Esophagus muscularis mucosa (tissue), 4 donors: ENCODE data around the gene HYAL1. TPM values are rescaled to one million over a fixed set of nuclear protein-coding genes. Genes with fewer than 3 reads are reported as not detected.
A peak's percentile ranks its signal among the peaks of the same experiment; 100 is the strongest.

Source experiments
- DNase-seq: peaks from one replicate; pipeline ENCODE4 v3.0.0-alpha.2; 2017; ENCODE audit errors: extremely low spot score
- H3K27ac ChIP-seq, 4 donors: fragments of 200-600 bp; sonication (generic); replicated peaks in 1 of 4; 1 replicate in 3 of 4; 2 replicates in 1 of 4; pipeline ENCODE4 v1.5.1; 2016 to 2019; ENCODE audit warnings: mild to moderate bottlenecking in 1 of 4
- H3K27me3 ChIP-seq, 4 donors: fragments of 200-600 bp; sonication (generic); one replicate each; pipeline versions ENCODE4 v1.5.1 to v1.6.0; 2016 to 2019
- H3K36me3 ChIP-seq, 4 donors: fragments of 200-600 bp; sonication (generic); one replicate each; pipeline ENCODE4 v1.5.1; 2016 to 2019
- H3K4me1 ChIP-seq, 4 donors: fragments of 200-600 bp; sonication (generic); one replicate each; pipeline ENCODE4 v1.5.1; 2016 to 2019
- H3K4me3 ChIP-seq, 4 donors: fragments of 200-600 bp; sonication (generic); 1 replicate in 2 of 4; 2 replicates in 2 of 4; pipeline ENCODE4 v1.5.1; 2016 to 2019; ENCODE audit warnings: mild to moderate bottlenecking in 4 of 4, moderate library complexity in 1 of 4
- H3K9me3 ChIP-seq, 4 donors: fragments of 200-600 bp; sonication (generic); 1 replicate in 3 of 4; 2 replicates in 1 of 4; pipeline ENCODE4 v1.5.1; 2016 to 2019
- EP300 ChIP-seq: sonication (generic); formaldehyde crosslinking; IDR thresholded peaks from one replicate; pipeline ENCODE4 v1.6.1; 2017; ENCODE audit warnings: antibody characterized with exemption
- POLR2A ChIP-seq: fragments of 450-650 bp; IDR thresholded peaks from one replicate; pipeline ENCODE4 v1.6.1; 2017; ENCODE audit warnings: antibody characterized with exemption, moderate library complexity, mild to moderate bottlenecking, low read depth
- POLR2AphosphoS5 ChIP-seq, 2 donors: sonication (generic); formaldehyde crosslinking; IDR thresholded peaks; one replicate each; pipeline ENCODE4 v1.6.1; 2017; ENCODE audit warnings: antibody characterized with exemption in 2 of 2
- WGBS: methylation state at CpG from one replicate; pipeline ENCODE4 v1.1.5; 2018; 5-methylcytosine and 5-hydroxymethylcytosine counted together
- intact Hi-C: fragments of 100-400 bp; cut with DNase I; formaldehyde crosslinking; loops from one replicate; pipeline ENCODE4 v1.15.1; 2023
- total RNA-seq, 4 donors: library from RNA; depleted of rRNA; stranded (reverse); fragments of >200 nt; gene quantifications; one replicate each; pipeline versions ENCODE4 v1.1.0 to v1.2.1, GENCODE V29; 2016
- TF ChIP-seq, protein P1 (sequence below), 3 experiments: fragments of 200-600 bp in 2 of 3; fragments of 450-650 bp in 1 of 3; sonication (generic) in 2 of 3; IDR thresholded peaks; one replicate each; pipeline ENCODE4 v1.5.1; 2017 to 2019; ENCODE audit warnings: antibody characterized with exemption in 3 of 3, mild to moderate bottlenecking in 2 of 3, moderate library complexity in 1 of 3

The HYAL1 gene
- total RNA-seq, 4 donors from 2014 or later: 8.3 to 15.6 (median 9.0) TPM

DNA sequence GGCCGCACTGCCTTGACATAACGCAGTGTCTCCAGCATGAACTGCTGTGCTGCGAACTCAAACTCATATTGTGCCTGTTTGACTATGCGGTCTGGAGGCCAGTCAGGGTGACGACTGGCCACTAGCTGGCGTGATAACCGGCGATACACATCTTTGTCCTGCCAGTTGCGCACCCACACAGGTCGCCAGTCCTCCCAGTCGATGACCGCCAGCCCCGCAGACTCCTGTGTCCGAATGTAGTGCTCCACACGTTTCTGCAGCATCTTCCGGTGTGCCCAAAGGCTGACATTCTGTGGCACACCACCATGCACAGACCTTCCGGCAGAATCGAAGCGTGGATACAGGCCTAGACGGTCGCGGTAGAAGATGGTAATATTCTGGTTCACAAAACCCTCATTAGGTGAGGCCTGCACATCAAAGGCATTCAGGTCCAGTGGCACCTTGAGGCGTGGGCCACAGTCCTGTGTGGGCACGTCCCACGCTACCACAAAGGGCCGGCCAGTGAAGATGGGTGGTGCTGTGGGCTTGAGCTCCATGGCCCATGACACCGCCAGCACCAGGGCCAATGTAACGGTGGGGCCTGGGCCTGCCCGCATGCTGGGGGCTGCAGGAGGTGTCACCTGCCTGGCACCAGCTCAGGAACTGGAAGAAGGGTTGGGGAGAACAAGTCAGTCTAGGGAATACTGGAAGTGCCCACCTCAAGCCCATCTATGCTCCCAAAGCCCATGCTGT, 16.7 kb upstream of the HYAL1 start:
- intact Hi-C loops: no loop called here
- Histone ChIP-seq H3K27me3 (no peaks in the 10 kb centered on the region), H3K36me3 (peaks cover 0 to 61% (median 49%) of the 10 kb centered on the region in 4 donors), H3K4me3 (peak overlapping the region; percentile 72 to 88 (median 84)), H3K4me1 (peaks cover 56 to 81% (median 76%) of the 10 kb centered on the region in 4 donors), H3K9me3 (no peaks in the 10 kb centered on the region), H3K27ac (peak overlapping the region; percentile 93 to 95 (median 93))
- TF ChIP-seq POLR2A (no peak), EP300 (no peak), POLR2AphosphoS5 (IDR thresholded peaks at IDR 0.05) (no peak)
- TF ChIP-seq, protein P1, sequence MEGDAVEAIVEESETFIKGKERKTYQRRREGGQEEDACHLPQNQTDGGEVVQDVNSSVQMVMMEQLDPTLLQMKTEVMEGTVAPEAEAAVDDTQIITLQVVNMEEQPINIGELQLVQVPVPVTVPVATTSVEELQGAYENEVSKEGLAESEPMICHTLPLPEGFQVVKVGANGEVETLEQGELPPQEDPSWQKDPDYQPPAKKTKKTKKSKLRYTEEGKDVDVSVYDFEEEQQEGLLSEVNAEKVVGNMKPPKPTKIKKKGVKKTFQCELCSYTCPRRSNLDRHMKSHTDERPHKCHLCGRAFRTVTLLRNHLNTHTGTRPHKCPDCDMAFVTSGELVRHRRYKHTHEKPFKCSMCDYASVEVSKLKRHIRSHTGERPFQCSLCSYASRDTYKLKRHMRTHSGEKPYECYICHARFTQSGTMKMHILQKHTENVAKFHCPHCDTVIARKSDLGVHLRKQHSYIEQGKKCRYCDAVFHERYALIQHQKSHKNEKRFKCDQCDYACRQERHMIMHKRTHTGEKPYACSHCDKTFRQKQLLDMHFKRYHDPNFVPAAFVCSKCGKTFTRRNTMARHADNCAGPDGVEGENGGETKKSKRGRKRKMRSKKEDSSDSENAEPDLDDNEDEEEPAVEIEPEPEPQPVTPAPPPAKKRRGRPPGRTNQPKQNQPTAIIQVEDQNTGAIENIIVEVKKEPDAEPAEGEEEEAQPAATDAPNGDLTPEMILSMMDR (IDR thresholded peaks at IDR 0.05): no peak
- DNase-seq: no peak
- 79% methylated on average over 12 of the region's 29 CpGs for WGBS

DNA sequence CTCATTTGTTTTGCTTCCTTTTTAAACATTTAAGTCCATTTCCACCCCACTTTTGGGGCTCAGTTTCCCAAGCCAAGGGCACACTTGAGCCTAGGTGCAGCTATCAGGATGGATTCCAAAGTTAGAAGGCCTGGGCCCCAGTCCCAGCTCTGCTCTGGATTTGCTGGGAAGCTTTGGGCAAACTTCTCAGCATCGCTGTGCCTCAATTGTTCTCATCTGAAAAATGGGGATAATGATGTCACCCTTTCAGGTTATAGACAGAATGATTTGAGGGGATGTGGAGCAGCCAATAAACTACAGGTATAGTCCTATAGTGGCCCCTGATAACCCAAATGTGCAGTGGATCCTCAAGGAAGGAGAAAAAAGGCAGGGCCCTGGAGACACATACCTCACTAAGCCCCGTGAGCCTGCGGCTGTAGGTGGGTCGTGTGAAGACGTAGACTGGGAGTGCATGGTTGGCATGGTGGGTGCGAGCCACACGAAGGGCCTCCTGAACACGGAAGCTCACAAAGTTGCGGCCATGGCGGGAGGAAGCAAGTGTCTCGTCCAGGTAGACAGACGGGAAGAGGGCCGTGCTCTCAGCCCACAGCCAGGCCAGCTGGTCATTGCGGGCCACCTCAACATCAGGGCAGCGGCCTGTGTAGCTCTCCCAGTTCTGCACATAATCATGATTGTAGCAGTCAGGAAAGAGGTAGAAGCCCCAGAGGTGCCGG, 16.0 kb upstream of the HYAL1 start:
- peak overlapping the region; percentile 72 to 88 (median 84) for H3K4me3 ChIP-seq
- intact Hi-C loops: no loop called here
- H3K9me3 ChIP-seq: no peaks in the 10 kb centered on the region
- H3K36me3 ChIP-seq: peaks cover 0 to 64% (median 50%) of the 10 kb centered on the region in 4 donors
- H3K27ac ChIP-seq: peak overlapping the region in 3 of 4 donors; percentile 16 to 48 (median 22)
- no peak for DNase-seq
- H3K27me3 ChIP-seq: no peaks in the 10 kb centered on the region
- peaks cover 49 to 82% (median 70%) of the 10 kb centered on the region in 4 donors for H3K4me1 ChIP-seq
- TF ChIP-seq EP300 (no peak), POLR2A (no peak), POLR2AphosphoS5 (IDR thresholded peaks at IDR 0.05) (no peak)
- TF ChIP-seq, protein P1 (IDR thresholded peaks at IDR 0.05): no peak
- 87% methylated on average over 14 of the region's 16 CpGs for WGBS

DNA sequence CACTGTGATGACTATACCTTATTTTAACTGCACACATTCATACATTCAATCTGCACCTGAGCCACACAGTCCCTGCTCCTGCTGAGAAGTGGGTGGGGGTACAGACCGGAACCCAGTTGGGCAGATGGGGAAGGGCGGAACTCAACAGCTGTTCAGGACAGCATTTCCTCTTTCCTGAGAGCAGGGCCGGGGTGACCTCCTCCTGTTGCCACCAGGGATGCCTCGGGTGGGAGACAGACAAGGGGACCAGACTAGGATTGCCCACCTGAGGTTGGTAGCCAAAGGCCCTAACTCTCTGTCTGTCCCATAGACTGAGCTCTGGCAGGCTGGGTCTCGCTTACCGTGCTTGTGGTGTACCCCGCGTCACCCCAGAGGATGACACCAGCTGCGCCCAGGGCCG, 15.2 kb upstream of the HYAL1 start:
- TF ChIP-seq POLR2AphosphoS5 (IDR thresholded peaks at IDR 0.05) (no peak), POLR2A (no peak), EP300 (no peak)
- TF ChIP-seq, protein P1 (IDR thresholded peaks at IDR 0.05): no peak
- Histone ChIP-seq H3K4me3 (peak overlapping the region; percentile 72 to 88 (median 84)), H3K9me3 (no peaks in the 10 kb centered on the region), H3K27ac (peak overlapping the region in 3 of 4 donors; percentile 16 to 48 (median 22)), H3K4me1 (peaks cover 44 to 77% (median 63%) of the 10 kb centered on the region in 4 donors), H3K27me3 (no peaks in the 10 kb centered on the region), H3K36me3 (peaks cover 0 to 65% (median 51%) of the 10 kb centered on the region in 4 donors)
- no peak for DNase-seq
- 39% methylated on average over 6 of the region's 10 CpGs for WGBS
- intact Hi-C loops: no loop called here

DNA sequence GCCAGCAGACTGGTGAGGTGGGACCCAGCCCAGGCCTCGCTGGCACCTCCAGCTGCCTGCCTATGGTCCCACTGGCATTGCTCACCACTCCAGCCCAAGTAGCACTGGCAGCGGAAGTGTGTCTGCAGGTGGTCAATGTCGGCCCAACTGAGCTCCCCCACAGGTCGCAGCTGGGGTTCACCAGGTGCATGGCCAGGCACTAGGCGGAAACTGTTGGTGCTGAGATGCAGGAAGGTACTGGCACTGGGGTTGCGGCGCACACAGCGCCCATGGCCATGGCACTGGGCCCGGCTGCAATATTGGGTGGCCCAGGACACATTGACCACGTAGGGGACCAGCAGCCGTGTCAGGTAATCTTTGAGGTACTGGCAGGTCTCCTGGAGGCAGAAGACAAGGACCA, 14.8 kb upstream of the HYAL1 start:
- intact Hi-C loops: no loop called here
- H3K27ac ChIP-seq: peak overlapping the region in 3 of 4 donors; percentile 11 to 61 (median 28)
- no peaks in the 10 kb centered on the region for H3K9me3 ChIP-seq
- peaks cover 0 to 65% (median 51%) of the 10 kb centered on the region in 4 donors for H3K36me3 ChIP-seq
- no peak for TF ChIP-seq POLR2AphosphoS5 (IDR thresholded peaks at IDR 0.05)
- DNase-seq: no peak
- H3K27me3 ChIP-seq: no peaks in the 10 kb centered on the region
- peak overlapping the region; percentile 72 to 88 (median 84) for H3K4me3 ChIP-seq
- H3K4me1 ChIP-seq: peaks cover 44 to 73% (median 61%) of the 10 kb centered on the region in 4 donors
- WGBS: 82% methylated on average over 6 of the region's 11 CpGs

DNA sequence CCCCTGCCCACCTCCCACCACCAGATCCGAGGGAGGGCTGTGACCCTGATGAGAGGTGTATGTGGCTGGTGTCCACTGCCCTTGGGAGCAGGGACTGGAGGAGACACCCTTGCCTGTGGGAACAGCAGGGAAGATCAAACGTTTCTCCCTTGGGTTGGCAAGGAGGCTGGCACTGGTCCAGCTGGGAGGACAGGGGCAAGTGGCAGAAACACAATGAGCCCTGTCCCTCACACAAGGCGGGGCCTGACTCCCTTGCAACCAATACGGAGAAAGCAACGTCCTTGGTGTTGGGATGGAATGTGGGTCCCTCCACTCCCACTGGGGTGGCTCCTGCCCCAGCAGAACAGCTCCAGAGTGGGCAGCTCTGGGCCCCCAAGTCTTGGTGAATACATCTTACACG, 13.9 kb upstream of the HYAL1 start:
- peak overlapping the region in 1 of 4 donors; percentile 6 for H3K4me3 ChIP-seq
- intact Hi-C loops: no loop called here
- peaks cover 0 to 65% (median 51%) of the 10 kb centered on the region in 4 donors for H3K36me3 ChIP-seq
- DNase-seq: no peak
- peaks cover 44 to 64% (median 54%) of the 10 kb centered on the region in 4 donors for H3K4me1 ChIP-seq
- no peaks in the 10 kb centered on the region for H3K9me3 ChIP-seq
- H3K27me3 ChIP-seq: no peaks in the 10 kb centered on the region
- 59% methylated on average over 5 of the region's 6 CpGs for WGBS
- H3K27ac ChIP-seq: peak overlapping the region; percentile 21 to 61 (median 39)
- TF ChIP-seq POLR2AphosphoS5 (IDR thresholded peaks at IDR 0.05): no peak
